ENCODE results near the gene CHMP1A.
"Not testable (repeated sequence)": the region's sequence is repeated elsewhere in the genome, so short reads cannot be mapped to it uniquely, and the experiment has no call there.

The CHMP1A gene

DNA sequence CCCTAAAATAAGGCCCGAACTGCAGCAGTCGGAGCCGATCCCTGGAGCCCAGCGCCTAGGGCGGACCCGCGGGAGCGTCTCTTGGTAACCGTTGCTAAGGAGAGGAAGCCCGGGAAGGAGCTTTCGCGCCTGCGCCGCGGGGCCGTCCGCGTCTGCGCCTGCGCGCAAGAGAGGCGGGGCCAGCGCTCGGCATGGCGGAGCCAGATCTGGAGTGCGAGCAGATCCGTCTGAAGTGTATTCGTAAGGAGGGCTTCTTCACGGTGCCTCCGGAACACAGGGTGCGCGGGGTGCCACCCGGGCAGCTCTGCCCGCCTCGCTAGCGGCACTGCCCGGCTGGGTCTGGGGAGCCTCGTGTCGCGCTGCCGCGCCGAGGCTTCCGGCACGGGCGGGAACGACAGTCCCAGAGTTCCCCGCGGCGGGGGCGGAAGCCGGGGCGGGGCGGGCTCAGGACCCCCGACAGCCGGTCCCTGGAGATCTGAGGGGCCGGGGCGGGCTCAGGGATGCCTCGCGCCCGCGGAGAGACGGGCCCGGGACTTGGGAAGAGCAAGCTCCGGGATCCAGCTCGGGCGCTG, 29.1 kb upstream of the CHMP1A start, which contains the start of gene CDK10:
Gene CDK10, plus strand, starts transcription at position 170 of the 572 bp plus-strand sequence. Its CDS starts 22 bp downstream, at position 192.
- in situ Hi-C loops (cut with MboI; ENCODE audit: low sequenced_read_pairs, unreplicated experiment) = no loop called here
- TF ChIP-seq, protein P1, sequence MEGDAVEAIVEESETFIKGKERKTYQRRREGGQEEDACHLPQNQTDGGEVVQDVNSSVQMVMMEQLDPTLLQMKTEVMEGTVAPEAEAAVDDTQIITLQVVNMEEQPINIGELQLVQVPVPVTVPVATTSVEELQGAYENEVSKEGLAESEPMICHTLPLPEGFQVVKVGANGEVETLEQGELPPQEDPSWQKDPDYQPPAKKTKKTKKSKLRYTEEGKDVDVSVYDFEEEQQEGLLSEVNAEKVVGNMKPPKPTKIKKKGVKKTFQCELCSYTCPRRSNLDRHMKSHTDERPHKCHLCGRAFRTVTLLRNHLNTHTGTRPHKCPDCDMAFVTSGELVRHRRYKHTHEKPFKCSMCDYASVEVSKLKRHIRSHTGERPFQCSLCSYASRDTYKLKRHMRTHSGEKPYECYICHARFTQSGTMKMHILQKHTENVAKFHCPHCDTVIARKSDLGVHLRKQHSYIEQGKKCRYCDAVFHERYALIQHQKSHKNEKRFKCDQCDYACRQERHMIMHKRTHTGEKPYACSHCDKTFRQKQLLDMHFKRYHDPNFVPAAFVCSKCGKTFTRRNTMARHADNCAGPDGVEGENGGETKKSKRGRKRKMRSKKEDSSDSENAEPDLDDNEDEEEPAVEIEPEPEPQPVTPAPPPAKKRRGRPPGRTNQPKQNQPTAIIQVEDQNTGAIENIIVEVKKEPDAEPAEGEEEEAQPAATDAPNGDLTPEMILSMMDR (IDR thresholded peaks at IDR 0.05; ENCODE audit: borderline replicate concordance, control extremely low read depth, extremely low read depth, insufficient read depth, missing control alignments) = no peak
- peak; percentile 98 for DNase-seq (ENCODE audit: low spot score)

DNA sequence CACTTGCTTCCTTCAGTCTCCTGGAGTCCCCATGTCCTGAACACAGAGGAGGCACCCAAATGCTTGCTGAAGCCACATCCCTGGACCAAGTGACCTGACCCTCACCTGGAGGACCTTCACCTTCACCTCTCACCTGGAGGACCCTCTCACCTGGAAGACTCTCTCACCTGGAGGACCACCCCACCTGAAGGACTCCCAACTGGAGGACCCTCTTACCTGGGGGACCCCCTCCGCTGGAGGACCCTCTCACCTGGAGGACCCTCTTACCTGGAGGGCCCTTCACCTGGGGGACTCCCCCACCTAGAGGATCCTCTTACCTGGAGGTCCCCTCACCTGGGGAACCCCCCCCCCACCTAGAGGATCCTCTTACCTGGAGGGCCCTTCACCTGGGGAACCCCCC, 28.4 kb upstream of the CHMP1A start:
- DNase-seq (ENCODE audit: low spot score) = no peak
- TF ChIP-seq, protein P1 (IDR thresholded peaks at IDR 0.05; ENCODE audit: borderline replicate concordance, control extremely low read depth, extremely low read depth, insufficient read depth, missing control alignments) = no peak
- in situ Hi-C loops (cut with MboI; ENCODE audit: low sequenced_read_pairs, unreplicated experiment) = no loop called here

DNA sequence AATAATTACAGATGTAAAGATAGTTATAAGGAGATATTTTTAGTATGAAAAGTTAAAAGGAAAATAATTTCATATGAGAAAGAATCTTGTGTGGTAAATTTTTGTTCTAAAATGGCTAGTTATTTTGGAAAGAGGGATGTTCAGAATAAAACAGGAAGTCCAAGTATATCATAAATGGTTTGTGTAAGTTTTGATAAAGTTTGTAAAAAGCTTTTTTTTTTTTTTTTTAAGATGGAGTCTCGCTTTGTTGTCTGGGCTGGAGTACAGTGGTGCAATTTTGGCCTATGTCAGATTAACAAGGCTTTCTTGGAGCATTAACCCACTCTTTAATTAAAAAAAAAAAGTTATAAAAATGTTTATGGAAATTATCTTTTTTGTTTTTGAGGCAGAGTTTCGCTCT, 20.8 kb upstream of the CHMP1A start:
- in situ Hi-C loops (cut with MboI; ENCODE audit: low sequenced_read_pairs, unreplicated experiment) = no loop called here
- TF ChIP-seq, protein P1 (IDR thresholded peaks at IDR 0.05; ENCODE audit: borderline replicate concordance, control extremely low read depth, extremely low read depth, insufficient read depth, missing control alignments) = no peak
- no peak for DNase-seq (ENCODE audit: low spot score)

DNA sequence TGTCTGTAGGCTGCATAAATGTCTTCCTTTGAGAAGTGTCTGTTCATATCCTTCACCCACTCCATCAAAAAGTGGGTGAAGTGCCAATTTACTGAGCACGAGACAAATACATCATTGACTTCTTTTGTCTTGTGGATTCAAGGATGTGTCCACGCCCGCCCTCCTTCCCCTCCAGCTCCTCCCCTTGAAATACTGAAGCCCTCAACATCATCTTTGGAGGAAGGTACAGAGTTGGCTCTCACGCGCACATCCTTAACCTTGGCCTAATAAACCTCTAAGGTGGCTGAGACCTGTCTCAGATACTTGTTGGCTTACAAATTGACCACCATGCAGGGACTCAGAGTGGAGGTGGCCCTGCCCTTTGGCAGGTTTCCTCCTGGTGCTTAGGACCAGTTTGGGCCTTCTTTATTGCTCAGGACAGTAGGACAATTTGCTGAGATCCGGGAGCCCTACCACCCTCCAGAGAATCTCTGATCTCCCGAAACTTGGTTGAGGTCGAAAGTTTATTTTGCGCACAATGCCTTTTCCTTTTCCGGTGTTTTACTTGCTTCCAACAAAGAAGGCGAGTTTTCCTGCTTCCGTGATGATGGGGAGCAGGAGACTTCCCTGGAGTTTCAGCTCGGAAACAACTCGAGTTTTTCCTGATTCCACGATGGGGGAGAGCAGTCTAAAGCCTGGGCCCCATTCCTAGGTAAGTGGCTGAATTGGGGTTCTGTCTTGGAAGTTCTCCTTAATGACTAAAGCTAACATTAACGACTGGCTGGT, 14.9 kb upstream of the CHMP1A start:
- TF ChIP-seq, protein P1 (IDR thresholded peaks at IDR 0.05; ENCODE audit: borderline replicate concordance, control extremely low read depth, extremely low read depth, insufficient read depth, missing control alignments) = no peak
- in situ Hi-C loops (cut with MboI; ENCODE audit: low sequenced_read_pairs, unreplicated experiment) = no loop called here
- DNase-seq (ENCODE audit: low spot score) = no peak

DNA sequence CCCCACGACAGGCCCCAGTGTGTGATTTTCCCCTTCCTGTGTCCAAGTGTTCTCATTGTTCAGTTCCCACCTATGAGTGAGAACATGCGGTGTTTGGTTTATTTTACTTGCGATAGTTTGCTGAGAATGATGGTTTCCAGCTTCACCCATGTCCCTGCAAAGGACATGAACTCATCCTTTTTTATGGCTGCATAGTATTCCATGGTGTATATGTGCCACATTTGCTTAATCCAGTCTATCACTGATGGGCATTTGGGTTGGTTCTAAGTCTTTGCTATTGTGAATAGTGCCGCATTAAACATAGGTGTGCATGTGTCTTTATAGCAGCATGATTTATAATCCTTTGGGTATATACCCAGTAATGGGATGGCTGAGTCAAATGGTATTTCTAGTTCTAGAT, 14.1 kb upstream of the CHMP1A start:
- in situ Hi-C loops (cut with MboI; ENCODE audit: low sequenced_read_pairs, unreplicated experiment); DNase-seq (ENCODE audit: low spot score): not testable (repeated sequence)

DNA sequence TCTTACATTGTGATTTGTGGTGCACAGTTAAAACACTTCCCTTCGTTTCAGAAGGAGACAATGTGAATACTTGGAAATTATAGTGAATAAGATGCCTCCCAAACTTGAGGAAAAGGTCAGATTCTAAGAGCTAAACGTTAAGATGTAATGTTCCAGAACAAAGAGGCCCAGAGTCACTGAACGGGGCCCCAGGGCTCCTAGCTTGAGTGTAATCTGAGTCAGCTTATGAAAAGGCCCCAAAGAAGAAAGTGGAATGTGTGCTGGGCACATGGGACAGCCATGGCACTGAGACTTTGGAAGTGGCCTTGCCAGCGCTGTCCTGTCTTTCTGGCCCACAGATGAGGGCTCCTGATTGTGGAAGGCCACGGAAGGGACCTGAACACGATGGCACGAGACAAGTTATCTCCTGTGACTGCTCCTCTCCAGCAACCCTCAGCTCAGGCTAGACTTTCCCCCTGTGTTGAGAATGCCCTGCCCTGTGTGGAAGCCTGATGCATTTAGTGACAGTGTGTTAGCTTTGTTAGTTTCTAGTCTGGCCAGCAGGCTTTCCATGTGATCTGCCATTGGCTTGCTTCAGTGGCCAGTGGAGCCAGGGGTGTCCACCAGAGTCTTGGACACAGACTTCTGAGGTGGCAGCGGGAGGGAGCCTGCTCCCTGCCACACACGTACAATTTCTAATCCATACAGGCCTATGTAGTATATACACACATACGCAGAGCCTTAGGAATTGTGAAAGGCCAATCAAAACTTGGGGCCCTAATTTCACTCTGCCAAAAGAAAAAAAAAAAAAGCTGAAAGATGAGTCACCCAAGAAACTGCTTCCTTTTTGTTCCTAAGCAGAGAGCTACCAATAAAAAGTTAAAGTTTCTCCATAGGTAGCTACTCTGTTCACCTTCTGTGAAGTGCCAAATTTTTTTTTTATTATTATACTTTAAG, 13.3 kb upstream of the CHMP1A start:
- in situ Hi-C loops (cut with MboI; ENCODE audit: low sequenced_read_pairs, unreplicated experiment) = no loop called here
- DNase-seq (ENCODE audit: low spot score) = no peak

More for the DNA sequence above, 13.3 kb upstream of the CHMP1A start:
- TF ChIP-seq, protein P1 (IDR thresholded peaks at IDR 0.05; ENCODE audit: borderline replicate concordance, control extremely low read depth, extremely low read depth, insufficient read depth, missing control alignments) = no peak
